HUES48 (cell line): ENCODE results near the gene RB1.
"Not testable (repeated sequence)": the region's sequence is repeated elsewhere in the genome, so short reads cannot be mapped to it uniquely, and the experiment has no call there.

ENCODE experiments used
- H3K27ac ChIP-seq: one replicate; pipeline ENCODE4 v1.7.0; 2013; ENCODE audit warnings: low read depth, low read length, inconsistent platforms
- H3K27me3 ChIP-seq: 2 replicates; pipeline ENCODE4 v1.6.1; 2013; ENCODE audit warnings: mild to moderate bottlenecking, low read length; ENCODE audit not compliant: control insufficient read depth, insufficient read depth
- H3K36me3 ChIP-seq: 2 replicates; pipeline ENCODE4 v1.6.1; 2013; ENCODE audit warnings: low read length; ENCODE audit not compliant: control insufficient read depth, insufficient read depth
- H3K4me1 ChIP-seq: 2 replicates; pipeline ENCODE4 v1.6.1; 2013; ENCODE audit warnings: mild to moderate bottlenecking, low read length; ENCODE audit not compliant: control insufficient read depth, insufficient read depth
- H3K4me3 ChIP-seq: 2 replicates; pipeline ENCODE4 v1.5.1; 2013; ENCODE audit warnings: mild to moderate bottlenecking, low read depth, low read length
- H3K9ac ChIP-seq: 2 replicates; pipeline ENCODE4 v1.6.1; 2013; ENCODE audit warnings: mild to moderate bottlenecking, low read depth, low read length, moderate library complexity
- H3K9me3 ChIP-seq: 2 replicates; pipeline ENCODE4 v1.6.1; 2013; ENCODE audit warnings: low read length; ENCODE audit not compliant: control insufficient read depth, insufficient read depth

RB1 gene

DNA sequence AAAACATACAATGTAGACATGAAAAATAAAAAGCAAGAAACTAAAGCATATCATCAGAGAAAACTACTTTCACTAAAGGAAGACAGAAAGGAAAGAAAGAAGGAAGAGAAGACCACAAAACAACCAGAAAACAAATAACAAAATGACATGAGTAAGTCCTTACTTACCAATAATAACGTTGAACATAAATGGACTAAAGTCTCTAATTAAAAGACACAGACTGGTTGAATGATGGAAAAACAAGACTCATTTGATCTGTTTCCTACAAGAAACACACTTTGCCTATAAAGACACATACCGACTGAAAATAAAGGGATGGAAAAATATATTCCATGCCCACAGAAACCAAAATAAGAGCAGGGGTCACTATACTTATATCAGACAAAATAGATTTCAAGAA is 46.0 kb downstream of the RB1 start:
- Histone ChIP-seq H3K27ac (no peak overlapping the region), H3K4me1 (no peaks in the 10 kb centered on the region), H3K9ac (no peak overlapping the region), H3K27me3 (no peaks in the 10 kb centered on the region), H3K36me3 (no peaks in the 10 kb centered on the region), H3K9me3 (0 out of 2 replicates have a peak, but pooled peaks cover 7% of the 10 kb centered on the region), H3K4me3 (no peak overlapping the region)

DNA sequence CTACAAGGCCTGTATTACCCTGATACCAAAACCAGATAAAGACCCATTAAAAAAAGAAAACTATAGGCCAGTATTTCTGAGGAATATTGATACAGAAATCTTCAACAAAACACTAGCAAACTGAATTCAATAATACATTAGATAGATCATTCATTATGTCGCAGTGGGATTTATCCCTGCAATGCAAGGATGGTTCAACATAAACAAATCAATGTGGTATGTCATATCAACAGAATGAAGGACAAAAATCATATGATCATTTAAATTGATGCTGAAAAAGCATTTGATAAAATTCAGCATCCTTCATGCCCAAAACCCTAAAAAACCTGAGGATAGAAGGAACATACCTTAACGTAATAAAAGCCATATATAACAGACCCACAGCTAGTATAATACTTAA is 50.0 kb downstream of the RB1 start:
- H3K36me3 ChIP-seq: no peaks in the 10 kb centered on the region

DNA sequence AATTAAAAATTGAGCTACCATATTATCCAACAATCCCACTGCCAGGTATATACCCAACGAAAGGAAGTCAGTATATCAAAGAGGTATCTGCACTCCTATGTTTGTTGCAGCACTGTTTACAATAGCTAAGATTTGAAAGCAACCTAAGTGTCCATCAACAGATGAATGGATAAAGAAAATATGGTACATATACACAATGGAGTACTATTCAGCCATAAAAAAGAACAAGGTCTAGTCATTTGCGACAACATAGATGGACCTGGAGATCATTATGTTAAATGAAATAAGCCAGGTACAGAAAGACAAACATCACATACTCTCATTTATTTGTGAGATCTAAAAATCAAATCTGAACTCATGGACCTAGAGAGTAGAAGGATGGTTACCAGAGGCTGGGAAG is 52.0 kb downstream of the RB1 start:
- H3K4me1 ChIP-seq, H3K9ac ChIP-seq, H3K27me3 ChIP-seq, H3K36me3 ChIP-seq, H3K27ac ChIP-seq, H3K9me3 ChIP-seq, H3K4me3 ChIP-seq: not testable (repeated sequence)

More for the DNA sequence above, 50.0 kb downstream of the RB1 start:
- no peak overlapping the region for H3K27ac ChIP-seq
- no peak overlapping the region for H3K4me3 ChIP-seq
- no peak overlapping the region for H3K9ac ChIP-seq
- 0 out of 2 replicates have a peak, but pooled peaks cover 7% of the 10 kb centered on the region for H3K9me3 ChIP-seq
- H3K4me1 ChIP-seq: no peaks in the 10 kb centered on the region
- H3K27me3 ChIP-seq: no peaks in the 10 kb centered on the region

DNA sequence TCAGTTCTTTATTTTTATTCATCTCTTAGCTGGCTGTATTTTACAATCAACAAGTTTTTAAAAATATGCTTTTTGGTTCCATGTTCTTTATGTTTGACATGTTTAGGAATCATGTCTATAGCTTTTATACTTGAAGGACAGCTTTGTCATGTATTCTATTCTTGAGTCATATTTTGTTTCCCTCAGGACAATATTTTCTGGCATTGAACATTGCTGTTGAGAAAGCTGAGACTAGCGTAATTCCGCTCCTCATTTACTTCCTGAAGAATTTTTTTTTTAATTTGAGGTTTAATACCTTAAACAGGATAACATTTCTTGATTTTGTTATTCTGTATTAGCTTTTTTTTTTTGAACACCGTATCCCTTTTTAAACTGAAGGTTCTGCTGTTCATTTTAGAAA is 53.2 kb downstream of the RB1 start:
- H3K27me3 ChIP-seq: no peaks in the 10 kb centered on the region
- H3K9ac ChIP-seq: no peak overlapping the region
- H3K36me3 ChIP-seq: no peaks in the 10 kb centered on the region
- H3K4me3 ChIP-seq: no peak overlapping the region
- no peak overlapping the region for H3K27ac ChIP-seq
- H3K4me1 ChIP-seq: no peaks in the 10 kb centered on the region
- H3K9me3 ChIP-seq: no peaks in the 10 kb centered on the region

DNA sequence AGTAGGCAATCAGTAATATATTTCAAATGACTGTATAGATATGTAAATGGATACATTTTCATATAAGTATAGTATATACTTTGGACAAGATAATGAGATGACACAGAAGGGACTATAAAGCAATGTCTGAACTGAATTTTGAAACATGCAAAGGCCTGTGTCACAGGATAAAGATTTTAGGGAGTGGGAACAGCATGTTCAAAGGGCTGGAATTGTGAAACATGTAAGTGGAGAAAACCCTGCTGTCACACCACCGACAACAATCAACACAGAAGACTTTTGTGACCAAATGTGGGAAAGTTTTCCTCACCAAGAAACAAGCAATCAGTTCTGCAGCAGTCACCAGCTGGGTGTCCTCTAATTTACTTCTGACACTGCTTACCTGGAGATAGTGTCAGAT is 66.4 kb downstream of the RB1 start:
- H3K36me3 ChIP-seq: no peaks in the 10 kb centered on the region
- H3K9me3 ChIP-seq: no peaks in the 10 kb centered on the region

DNA sequence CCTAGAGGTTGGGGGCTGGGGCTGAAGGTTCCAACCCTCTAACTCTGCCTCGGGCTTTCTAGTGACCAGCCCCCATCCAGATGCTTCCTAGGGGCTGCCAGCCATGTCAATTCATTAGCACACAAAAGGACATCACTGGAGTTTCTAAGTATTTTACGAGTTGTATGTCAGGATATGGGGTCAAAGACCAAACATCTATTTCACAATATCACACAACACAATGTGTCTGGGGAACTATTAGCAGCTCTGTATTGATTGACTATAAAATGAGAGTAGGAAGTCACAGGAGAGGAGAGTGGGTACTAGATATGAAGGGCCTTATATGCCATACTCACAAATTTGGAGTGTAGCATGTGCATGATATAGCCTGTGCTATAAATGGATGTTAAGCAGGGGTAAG is 67.3 kb downstream of the RB1 start:
- Histone ChIP-seq H3K9me3 (no peaks in the 10 kb centered on the region), H3K27me3 (no peaks in the 10 kb centered on the region), H3K4me3 (no peak overlapping the region), H3K9ac (no peak overlapping the region), H3K4me1 (no peaks in the 10 kb centered on the region), H3K27ac (no peak overlapping the region), H3K36me3 (no peaks in the 10 kb centered on the region)

More for the DNA sequence above, 66.4 kb downstream of the RB1 start:
- no peaks in the 10 kb centered on the region for H3K4me1 ChIP-seq
- no peaks in the 10 kb centered on the region for H3K27me3 ChIP-seq
- H3K27ac ChIP-seq: no peak overlapping the region
- H3K4me3 ChIP-seq: no peak overlapping the region
- no peak overlapping the region for H3K9ac ChIP-seq

DNA sequence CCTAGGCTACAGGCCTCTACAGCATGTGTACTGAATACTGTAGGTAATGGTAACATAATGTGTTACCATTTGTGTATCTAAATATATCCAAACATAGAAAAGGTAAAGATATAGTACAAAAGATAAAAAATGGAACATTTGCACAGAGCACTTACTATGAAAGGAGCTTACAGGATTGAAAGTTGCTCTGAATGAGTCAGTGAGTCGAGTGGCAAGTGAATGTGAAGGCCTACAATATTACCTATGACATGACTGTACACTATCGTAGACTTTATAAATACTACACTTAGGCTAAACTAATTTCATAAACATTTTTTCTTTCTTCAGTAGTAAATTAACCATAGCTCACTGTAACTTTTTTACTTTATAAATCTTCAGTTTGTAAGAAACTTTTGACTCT is 74.3 kb downstream of the RB1 start:
- H3K4me1 ChIP-seq: no peaks in the 10 kb centered on the region
- H3K27ac ChIP-seq: no peak overlapping the region
- no peaks in the 10 kb centered on the region for H3K9me3 ChIP-seq
- H3K4me3 ChIP-seq: no peak overlapping the region
- H3K36me3 ChIP-seq: peaks cover 7% of the 10 kb centered on the region; the same call in 1 of the 2 replicates
- no peaks in the 10 kb centered on the region for H3K27me3 ChIP-seq
- no peak overlapping the region for H3K9ac ChIP-seq

DNA sequence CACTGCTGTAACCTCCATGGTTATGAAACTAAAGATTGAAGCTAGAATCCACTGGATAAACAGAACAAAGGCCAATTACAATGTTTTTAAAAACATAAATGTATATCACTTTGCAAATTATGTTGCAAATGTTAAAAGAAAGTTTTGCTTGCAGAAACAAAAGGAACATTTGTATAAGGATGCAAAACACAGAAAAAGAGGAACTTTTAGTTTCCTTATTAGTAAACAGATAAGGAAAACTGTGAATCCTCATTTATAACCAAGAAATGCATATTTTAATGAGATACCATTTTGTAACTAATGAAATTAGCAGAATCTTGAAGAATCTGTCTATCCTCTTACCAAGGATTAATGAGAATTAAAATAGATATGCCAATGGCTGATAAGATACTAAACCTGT is 77.0 kb downstream of the RB1 start:
- Histone ChIP-seq H3K36me3 (peaks cover 7% of the 10 kb centered on the region; the same call in 1 of the 2 replicates), H3K9me3 (no peaks in the 10 kb centered on the region), H3K4me3 (no peak overlapping the region), H3K27me3 (no peaks in the 10 kb centered on the region), H3K4me1 (no peaks in the 10 kb centered on the region), H3K9ac (no peak overlapping the region), H3K27ac (no peak overlapping the region)

DNA sequence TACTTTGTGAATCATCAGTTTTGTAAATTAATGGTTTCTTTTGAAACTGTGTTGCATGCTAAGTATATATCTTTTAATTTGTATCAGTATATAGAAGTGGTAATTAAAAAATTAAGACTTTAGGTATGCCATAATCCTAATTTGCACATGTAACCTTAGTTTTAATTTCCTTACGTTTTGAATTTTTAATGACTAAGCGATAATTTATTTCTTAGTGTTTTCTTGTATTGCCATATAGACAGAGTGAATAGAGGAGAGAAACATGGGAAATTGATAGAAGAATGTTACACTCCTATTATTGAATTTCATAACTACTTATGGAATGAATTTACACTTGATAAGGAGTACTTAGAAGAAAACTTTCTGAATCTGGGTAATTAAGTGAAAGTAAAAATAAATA is 79.8 kb downstream of the RB1 start:
- no peak overlapping the region for H3K4me3 ChIP-seq
- no peaks in the 10 kb centered on the region for H3K9me3 ChIP-seq
- H3K27me3 ChIP-seq: no peaks in the 10 kb centered on the region
- H3K36me3 ChIP-seq: peaks cover 7% of the 10 kb centered on the region; the same call in 1 of the 2 replicates
- H3K4me1 ChIP-seq: no peaks in the 10 kb centered on the region
- H3K27ac ChIP-seq: no peak overlapping the region
- H3K9ac ChIP-seq: no peak overlapping the region

DNA sequence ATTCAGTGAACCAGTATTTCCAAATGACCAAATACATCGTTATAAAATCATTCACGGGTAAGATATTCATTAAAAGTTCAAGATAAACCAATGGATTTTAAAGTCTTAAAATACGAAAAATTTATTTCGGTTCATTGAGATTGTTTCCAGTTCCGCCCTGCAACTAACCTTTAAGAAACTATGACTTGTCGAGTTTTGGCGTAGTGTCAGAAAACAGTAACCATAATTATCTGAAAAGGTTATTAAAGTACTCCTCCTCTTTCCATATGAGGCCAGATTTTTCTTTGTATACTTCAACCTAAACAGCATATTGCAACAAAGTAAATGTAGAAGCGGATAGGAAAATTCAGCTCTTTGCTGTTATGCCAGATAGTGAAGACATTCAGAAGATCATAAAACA is 83.3 kb downstream of the RB1 start:
- Histone ChIP-seq H3K4me1 (no peaks in the 10 kb centered on the region), H3K36me3 (no peaks in the 10 kb centered on the region), H3K27ac (no peak overlapping the region), H3K4me3 (no peak overlapping the region), H3K27me3 (no peaks in the 10 kb centered on the region), H3K9me3 (no peaks in the 10 kb centered on the region), H3K9ac (no peak overlapping the region)

DNA sequence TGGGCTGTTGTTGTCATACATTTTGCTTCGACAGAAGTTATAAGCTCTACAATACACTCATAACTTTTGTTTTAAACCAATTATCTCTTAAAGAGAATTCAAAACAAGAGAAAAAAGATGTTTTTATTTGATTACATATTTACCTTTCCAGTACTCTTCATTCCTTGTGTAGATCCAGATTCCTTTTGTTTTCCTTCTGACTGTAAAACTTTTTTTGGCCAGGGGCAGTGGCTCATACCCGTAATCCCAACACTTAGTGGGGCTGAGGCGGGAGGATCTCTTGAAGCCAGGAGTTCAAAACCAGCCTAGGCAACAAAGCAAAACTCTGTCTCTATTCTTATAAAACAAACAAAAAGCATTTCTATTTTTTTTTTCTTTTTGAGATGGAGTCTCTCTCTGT is 87.7 kb downstream of the RB1 start:
- no peak overlapping the region for H3K9ac ChIP-seq

More for the DNA sequence above, 87.7 kb downstream of the RB1 start:
- Histone ChIP-seq H3K9me3 (no peaks in the 10 kb centered on the region), H3K36me3 (no peaks in the 10 kb centered on the region), H3K27ac (no peak overlapping the region), H3K4me1 (no peaks in the 10 kb centered on the region), H3K4me3 (no peak overlapping the region), H3K27me3 (no peaks in the 10 kb centered on the region)
